ENCODE data around the gene SBDS. TPM values are rescaled to one million over a fixed set of nuclear protein-coding genes. Genes with fewer than 3 reads are reported as not detected.
A peak's percentile ranks its signal among the peaks of the same experiment; 100 is the strongest.
"Not testable (repeated sequence)": the region's sequence is repeated elsewhere in the genome, so short reads cannot be mapped to it uniquely, and the experiment has no call there.

Gene SBDS
- total RNA-seq, 1 donor = 78.9 TPM

DNA sequence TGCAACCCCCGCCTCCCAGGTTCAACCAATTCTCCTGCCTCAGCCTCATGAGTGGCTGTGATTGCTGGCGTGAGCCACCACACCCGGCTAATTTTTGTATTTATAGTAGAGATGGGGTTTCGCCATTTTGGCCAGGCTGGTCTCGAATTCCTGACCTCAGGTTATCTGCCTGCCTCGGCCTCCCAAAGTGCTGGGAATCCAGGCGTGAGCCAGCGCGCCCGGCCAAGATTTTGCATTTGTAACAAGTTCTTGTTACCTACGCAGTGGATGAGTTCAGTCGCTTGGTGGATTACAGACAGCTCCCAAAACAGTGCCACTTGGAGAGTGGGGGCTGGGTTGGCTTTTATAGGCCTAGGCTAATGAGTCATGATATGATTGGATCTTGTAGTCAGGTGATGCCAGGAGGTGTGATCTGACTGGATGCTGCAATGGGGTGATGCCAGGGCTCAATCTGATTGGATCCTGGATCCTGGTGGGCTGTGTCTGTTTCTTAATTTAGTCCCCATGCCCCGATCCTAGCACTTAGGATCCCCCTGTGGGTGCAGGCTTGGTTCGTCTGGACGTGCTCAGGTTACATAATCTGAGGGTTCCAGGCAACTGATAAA lies 20.3 kb downstream of the SBDS start:
- no peak overlapping the region for H3K4me3 ChIP-seq (ENCODE audit: insufficient read depth, low read length)
- no peak overlapping the region for H2AFZ ChIP-seq (ENCODE audit: low read length)
- H3K79me2 ChIP-seq (ENCODE audit: insufficient read depth, low read length) = no peaks in the 10 kb centered on the region
- H3K36me3 ChIP-seq (ENCODE audit: insufficient read depth, low read length) = no peaks in the 10 kb centered on the region
- DNase-seq (ENCODE audit: insufficient read length, low spot score, missing footprints) = no peak
- no peaks in the 10 kb centered on the region for H3K27me3 ChIP-seq (ENCODE audit: insufficient read depth, low read length)
- TF ChIP-seq, protein P1, sequence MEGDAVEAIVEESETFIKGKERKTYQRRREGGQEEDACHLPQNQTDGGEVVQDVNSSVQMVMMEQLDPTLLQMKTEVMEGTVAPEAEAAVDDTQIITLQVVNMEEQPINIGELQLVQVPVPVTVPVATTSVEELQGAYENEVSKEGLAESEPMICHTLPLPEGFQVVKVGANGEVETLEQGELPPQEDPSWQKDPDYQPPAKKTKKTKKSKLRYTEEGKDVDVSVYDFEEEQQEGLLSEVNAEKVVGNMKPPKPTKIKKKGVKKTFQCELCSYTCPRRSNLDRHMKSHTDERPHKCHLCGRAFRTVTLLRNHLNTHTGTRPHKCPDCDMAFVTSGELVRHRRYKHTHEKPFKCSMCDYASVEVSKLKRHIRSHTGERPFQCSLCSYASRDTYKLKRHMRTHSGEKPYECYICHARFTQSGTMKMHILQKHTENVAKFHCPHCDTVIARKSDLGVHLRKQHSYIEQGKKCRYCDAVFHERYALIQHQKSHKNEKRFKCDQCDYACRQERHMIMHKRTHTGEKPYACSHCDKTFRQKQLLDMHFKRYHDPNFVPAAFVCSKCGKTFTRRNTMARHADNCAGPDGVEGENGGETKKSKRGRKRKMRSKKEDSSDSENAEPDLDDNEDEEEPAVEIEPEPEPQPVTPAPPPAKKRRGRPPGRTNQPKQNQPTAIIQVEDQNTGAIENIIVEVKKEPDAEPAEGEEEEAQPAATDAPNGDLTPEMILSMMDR (IDR thresholded peaks at IDR 0.05; ENCODE audit: extremely low read depth, low read depth, low read length) = no peak
- no peaks in the 10 kb centered on the region for H3K9me3 ChIP-seq (ENCODE audit: low read depth, low read length)
- H3K4me1 ChIP-seq (ENCODE audit: insufficient read depth, low read length) = no peaks in the 10 kb centered on the region
- no peaks in the 10 kb centered on the region for H4K20me1 ChIP-seq (ENCODE audit: insufficient read depth, low read length)
- H3K4me2 ChIP-seq (ENCODE audit: insufficient read depth, low read length) = no peak overlapping the region
- H3K27ac ChIP-seq (ENCODE audit: low read depth, low read length) = no peak overlapping the region

DNA sequence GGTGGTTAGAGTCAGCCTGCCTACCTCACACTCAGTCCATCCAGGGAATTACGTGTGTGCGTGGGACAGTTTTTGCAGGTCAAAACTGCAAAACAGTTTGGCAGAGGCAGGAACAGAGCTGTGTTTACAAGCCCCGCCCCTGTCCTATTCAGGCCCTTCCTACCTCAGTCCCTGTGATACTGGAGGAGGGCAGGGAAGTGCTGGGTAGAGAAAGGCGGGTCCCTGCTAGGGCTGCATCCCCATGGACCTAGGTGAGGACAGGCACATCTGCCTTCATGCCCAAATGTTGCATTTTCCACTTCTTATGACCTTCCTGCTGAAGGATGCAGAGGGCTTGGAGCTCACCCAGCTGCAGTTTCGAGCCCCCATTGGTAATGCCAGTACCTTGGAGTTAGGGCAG lies 25.1 kb downstream of the SBDS start:
- no peak overlapping the region for H3K27ac ChIP-seq (ENCODE audit: low read depth, low read length)
- H3K4me1 ChIP-seq (ENCODE audit: insufficient read depth, low read length) = no peaks in the 10 kb centered on the region
- TF ChIP-seq, protein P1 (IDR thresholded peaks at IDR 0.05; ENCODE audit: extremely low read depth, low read depth, low read length) = no peak

DNA sequence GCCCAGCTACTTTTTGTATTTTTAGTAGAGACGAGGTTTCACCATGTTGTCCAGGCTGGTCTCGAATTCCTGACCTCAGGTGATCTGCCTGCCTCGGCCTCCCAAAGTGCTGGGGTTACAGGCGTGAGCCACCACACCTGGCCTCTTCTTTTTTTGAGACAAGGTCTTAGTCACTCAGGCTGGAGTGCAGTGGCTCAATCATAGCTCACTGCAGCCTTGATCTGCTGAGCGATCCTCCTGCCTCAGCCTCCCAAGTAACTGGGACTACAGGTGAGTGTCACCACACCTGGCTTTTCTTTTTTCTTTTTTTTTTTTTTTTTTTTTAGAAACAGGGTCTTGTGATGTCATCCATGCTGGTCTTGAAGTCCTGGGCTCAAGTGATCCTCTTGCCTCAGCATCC lies 26.4 kb downstream of the SBDS start:
- H3K27me3 ChIP-seq (ENCODE audit: insufficient read depth, low read length); H4K20me1 ChIP-seq (ENCODE audit: insufficient read depth, low read length); H2AFZ ChIP-seq (ENCODE audit: low read length): not testable (repeated sequence)

More for the DNA sequence above, 25.1 kb downstream of the SBDS start:
- H3K36me3 ChIP-seq (ENCODE audit: insufficient read depth, low read length) = no peaks in the 10 kb centered on the region
- H3K27me3 ChIP-seq (ENCODE audit: insufficient read depth, low read length) = no peaks in the 10 kb centered on the region
- no peaks in the 10 kb centered on the region for H3K79me2 ChIP-seq (ENCODE audit: insufficient read depth, low read length)
- no peaks in the 10 kb centered on the region for H4K20me1 ChIP-seq (ENCODE audit: insufficient read depth, low read length)
- no peaks in the 10 kb centered on the region for H3K9me3 ChIP-seq (ENCODE audit: low read depth, low read length)
- no peak overlapping the region for H3K4me2 ChIP-seq (ENCODE audit: insufficient read depth, low read length)
- no peak overlapping the region for H2AFZ ChIP-seq (ENCODE audit: low read length)
- H3K4me3 ChIP-seq (ENCODE audit: insufficient read depth, low read length) = no peak overlapping the region
- peak; percentile 35 for DNase-seq (ENCODE audit: insufficient read length, low spot score, missing footprints)

DNA sequence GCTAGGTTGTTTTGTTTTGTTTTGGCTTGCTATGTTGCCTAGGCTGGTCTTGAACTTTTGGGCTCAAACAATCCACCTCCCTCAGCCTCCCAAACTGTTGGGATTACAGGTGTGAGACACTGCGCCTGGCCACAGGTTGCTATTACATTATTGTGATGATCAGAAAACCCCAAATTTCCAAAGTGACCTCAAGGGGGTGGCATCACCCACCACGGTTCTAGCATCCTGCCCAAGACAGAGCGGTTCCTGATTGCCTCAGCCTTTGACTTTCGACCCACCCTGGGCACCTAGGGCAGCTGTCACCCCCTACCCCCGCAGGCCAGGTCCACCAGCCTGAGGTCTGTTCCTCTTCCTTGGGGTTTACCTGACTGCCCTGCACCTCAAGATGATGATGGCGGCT lies 28.4 kb downstream of the SBDS start:
- no peaks in the 10 kb centered on the region for H3K27me3 ChIP-seq (ENCODE audit: insufficient read depth, low read length)
- no peaks in the 10 kb centered on the region for H4K20me1 ChIP-seq (ENCODE audit: insufficient read depth, low read length)
- DNase-seq (ENCODE audit: insufficient read length, low spot score, missing footprints) = no peak
- H3K79me2 ChIP-seq (ENCODE audit: insufficient read depth, low read length) = no peaks in the 10 kb centered on the region
- no peak overlapping the region for H2AFZ ChIP-seq (ENCODE audit: low read length)
- H3K4me2 ChIP-seq (ENCODE audit: insufficient read depth, low read length) = no peak overlapping the region
- no peaks in the 10 kb centered on the region for H3K9me3 ChIP-seq (ENCODE audit: low read depth, low read length)
- no peaks in the 10 kb centered on the region for H3K36me3 ChIP-seq (ENCODE audit: insufficient read depth, low read length)
- H3K4me3 ChIP-seq (ENCODE audit: insufficient read depth, low read length) = no peak overlapping the region
- TF ChIP-seq, protein P1 (IDR thresholded peaks at IDR 0.05; ENCODE audit: extremely low read depth, low read depth, low read length) = no peak
- no peaks in the 10 kb centered on the region for H3K4me1 ChIP-seq (ENCODE audit: insufficient read depth, low read length)
- no peak overlapping the region for H3K27ac ChIP-seq (ENCODE audit: low read depth, low read length)

More for the DNA sequence above, 26.4 kb downstream of the SBDS start:
- H3K27ac ChIP-seq (ENCODE audit: low read depth, low read length); DNase-seq (ENCODE audit: insufficient read length, low spot score, missing footprints); H3K9me3 ChIP-seq (ENCODE audit: low read depth, low read length); H3K4me1 ChIP-seq (ENCODE audit: insufficient read depth, low read length); H3K79me2 ChIP-seq (ENCODE audit: insufficient read depth, low read length); H3K4me3 ChIP-seq (ENCODE audit: insufficient read depth, low read length); H3K36me3 ChIP-seq (ENCODE audit: insufficient read depth, low read length); H3K4me2 ChIP-seq (ENCODE audit: insufficient read depth, low read length): not testable (repeated sequence)

All from osteoblast (primary cell).